Peyer's patch (tissue), 4 donors: Measurements from ENCODE around the gene MICOS13.

Experiments
- POLR2A ChIP-seq, 2 donors: fragments of 450-650 bp; IDR thresholded peaks; one replicate each; pipeline ENCODE4 v1.5.1; 2017; ENCODE audit warnings: antibody characterized with exemption in 2 of 2, mild to moderate bottlenecking in 2 of 2, moderate library complexity in 2 of 2
- TF ChIP-seq, protein P1 (sequence below), 6 experiments: fragments of 450-650 bp in 4 of 6; fragments of 200-600 bp in 2 of 6; sonication (generic) in 1 of 6; IDR thresholded peaks; one replicate each; pipeline ENCODE4 v1.5.1; 2017 to 2019; ENCODE audit warnings: antibody characterized with exemption in 6 of 6, mild to moderate bottlenecking in 3 of 6, moderate library complexity in 1 of 6

DNA sequence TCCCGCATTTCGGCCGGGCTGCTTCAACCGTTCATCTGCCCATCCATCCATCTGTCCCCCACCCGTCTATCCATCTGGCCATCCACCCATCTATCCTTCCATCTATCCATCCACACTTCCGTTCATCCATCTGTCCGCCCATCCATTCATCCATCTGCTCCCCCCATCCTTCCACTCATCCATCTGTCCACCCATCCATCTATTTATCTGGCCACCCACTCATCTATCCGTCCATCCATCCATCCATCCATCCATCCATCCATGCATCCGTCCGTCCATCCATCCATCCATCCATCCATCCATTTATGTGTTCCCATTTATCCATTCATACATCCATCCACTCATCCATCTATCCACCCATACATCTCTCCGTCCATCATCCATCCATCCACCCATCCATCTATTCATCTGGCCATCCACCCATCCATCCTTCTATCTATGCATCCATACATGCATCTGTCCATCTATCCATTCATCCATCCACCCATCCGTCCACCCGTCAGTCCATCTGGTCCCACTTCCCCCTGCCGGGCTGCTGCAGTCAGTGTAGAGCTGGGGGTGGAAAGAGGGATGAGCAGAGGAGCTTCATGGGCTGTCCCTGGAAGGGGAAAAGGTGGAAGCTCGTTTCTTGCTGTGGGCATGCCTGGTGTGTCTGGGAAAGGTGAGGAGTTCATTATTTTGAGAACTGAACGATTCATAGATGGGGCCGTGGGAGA lies 1.2 kb upstream of the MICOS13 start:
- no peak for TF ChIP-seq POLR2A (IDR thresholded peaks at IDR 0.05)
- TF ChIP-seq, protein P1, sequence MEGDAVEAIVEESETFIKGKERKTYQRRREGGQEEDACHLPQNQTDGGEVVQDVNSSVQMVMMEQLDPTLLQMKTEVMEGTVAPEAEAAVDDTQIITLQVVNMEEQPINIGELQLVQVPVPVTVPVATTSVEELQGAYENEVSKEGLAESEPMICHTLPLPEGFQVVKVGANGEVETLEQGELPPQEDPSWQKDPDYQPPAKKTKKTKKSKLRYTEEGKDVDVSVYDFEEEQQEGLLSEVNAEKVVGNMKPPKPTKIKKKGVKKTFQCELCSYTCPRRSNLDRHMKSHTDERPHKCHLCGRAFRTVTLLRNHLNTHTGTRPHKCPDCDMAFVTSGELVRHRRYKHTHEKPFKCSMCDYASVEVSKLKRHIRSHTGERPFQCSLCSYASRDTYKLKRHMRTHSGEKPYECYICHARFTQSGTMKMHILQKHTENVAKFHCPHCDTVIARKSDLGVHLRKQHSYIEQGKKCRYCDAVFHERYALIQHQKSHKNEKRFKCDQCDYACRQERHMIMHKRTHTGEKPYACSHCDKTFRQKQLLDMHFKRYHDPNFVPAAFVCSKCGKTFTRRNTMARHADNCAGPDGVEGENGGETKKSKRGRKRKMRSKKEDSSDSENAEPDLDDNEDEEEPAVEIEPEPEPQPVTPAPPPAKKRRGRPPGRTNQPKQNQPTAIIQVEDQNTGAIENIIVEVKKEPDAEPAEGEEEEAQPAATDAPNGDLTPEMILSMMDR (IDR thresholded peaks at IDR 0.05), result no peak
